Immature natural killer cell (primary cell): ENCODE data around the gene HSPB1. TPM values are rescaled to one million over a fixed set of nuclear protein-coding genes. Genes with fewer than 3 reads are reported as not detected.
"Not testable (repeated sequence)": the region's sequence is repeated elsewhere in the genome, so short reads cannot be mapped to it uniquely, and the experiment has no call there.

Experiments used
- DNase-seq, 3 donors: peaks; one replicate each; pipeline ENCODE4 v3.0.0; 2022; ENCODE audit warnings: mixed read lengths in 1 of 3
- H3K27ac Mint-ChIP-seq, 6 donors: one replicate each; pipeline ENCODE4 v1.8.0; 2020; ENCODE audit warnings: mixed read lengths in 6 of 6, mild to moderate bottlenecking in 5 of 6, inconsistent platforms in 4 of 6, moderate library complexity in 3 of 6
- H3K27me3 Mint-ChIP-seq, 3 donors: one replicate each; pipeline ENCODE4 v1.8.0; 2020 to 2021; ENCODE audit warnings: low read depth in 3 of 3, mild to moderate bottlenecking in 3 of 3, mixed read lengths in 3 of 3, moderate library complexity in 3 of 3, inconsistent platforms in 1 of 3
- H3K36me3 Mint-ChIP-seq, 3 donors: one replicate each; pipeline ENCODE4 v1.8.0; 2020; ENCODE audit warnings: mixed read lengths in 3 of 3, inconsistent platforms in 2 of 3, mild to moderate bottlenecking in 2 of 3
- H3K4me1 Mint-ChIP-seq, 2 donors: one replicate each; pipeline ENCODE4 v1.8.0; 2020; ENCODE audit warnings: inconsistent platforms in 2 of 2, mild to moderate bottlenecking in 2 of 2, mixed read lengths in 2 of 2, moderate library complexity in 1 of 2
- H3K4me3 Mint-ChIP-seq, 5 donors: one replicate each; pipeline ENCODE4 v1.8.0; 2020; ENCODE audit warnings: mild to moderate bottlenecking in 5 of 5, mixed read lengths in 5 of 5, inconsistent platforms in 3 of 5, moderate library complexity in 3 of 5
- H3K9me3 Mint-ChIP-seq, 6 donors: one replicate each; pipeline ENCODE4 v1.8.0; 2020; ENCODE audit warnings: mild to moderate bottlenecking in 6 of 6, mixed read lengths in 6 of 6, inconsistent platforms in 4 of 6, moderate library complexity in 3 of 6
- polyA plus RNA-seq, 3 donors: library from polyadenylated mRNA; unstranded; fragments of 300-500 nt; fragmentation: Illumina TruSeq; gene quantifications; one replicate each; pipeline ENCODE4 v1.2.3, GENCODE V29; 2021

HSPB1 gene
- polyA plus RNA-seq, 3 donors from 2014 or later: 11.2 to 49.8 (median 34.6) TPM

DNA sequence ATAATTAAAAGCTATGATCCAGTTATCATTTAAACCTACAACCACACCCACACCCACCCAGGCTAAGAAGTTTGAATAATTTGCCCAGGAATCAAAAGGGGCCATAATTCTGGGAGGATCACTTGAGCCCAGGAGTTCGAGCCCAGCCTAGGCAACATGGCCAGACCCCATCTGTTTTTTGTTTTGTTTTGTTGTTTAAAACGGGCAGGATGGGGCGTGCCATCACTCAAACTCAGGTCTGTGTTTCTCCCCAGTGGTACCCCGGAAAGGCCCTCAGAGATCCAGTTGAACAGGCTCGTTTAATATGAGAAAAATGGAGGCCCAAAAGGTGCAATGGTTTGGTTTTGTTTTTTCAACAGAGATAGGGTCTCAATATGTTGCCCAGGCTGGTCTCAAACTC, 23.3 kb downstream of the HSPB1 start:
- H3K27ac Mint-ChIP-seq: no peak overlapping the region
- no peaks in the 10 kb centered on the region for H3K9me3 Mint-ChIP-seq
- no peaks in the 10 kb centered on the region for H3K27me3 Mint-ChIP-seq
- DNase-seq: no peak
- peaks cover 12 to 19% (median 13%) of the 10 kb centered on the region in 3 donors for H3K36me3 Mint-ChIP-seq
- H3K4me3 Mint-ChIP-seq: no peak overlapping the region
- peaks cover 13 to 40% of the 10 kb centered on the region in 2 donors for H3K4me1 Mint-ChIP-seq

- H3K36me3 Mint-ChIP-seq: peaks cover 12 to 19% (median 13%) of the 10 kb centered on the region in 3 donors
- H3K27me3 Mint-ChIP-seq: no peaks in the 10 kb centered on the region
Measured at GRCh38 chr7:76326646-76327233, 24.3 kb downstream of the HSPB1 start.

DNA sequence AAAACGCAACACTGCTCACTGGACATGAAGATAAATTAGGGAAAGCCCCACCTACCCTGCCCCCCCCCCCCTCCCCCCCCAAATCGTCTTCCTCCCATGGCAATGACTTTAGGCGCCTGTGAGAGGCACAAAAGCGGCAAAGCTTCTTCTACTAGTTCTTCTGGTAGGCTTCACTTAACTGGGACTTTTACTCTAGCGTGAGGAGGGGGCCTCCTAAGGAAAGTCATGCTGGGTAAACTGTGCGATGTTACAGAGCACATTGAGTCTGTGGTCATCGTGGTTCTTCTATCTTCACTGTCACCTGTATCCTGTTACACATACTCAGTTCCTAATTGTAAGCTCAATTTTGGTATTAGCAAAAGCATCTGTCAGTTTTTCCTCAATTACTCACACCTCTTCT, 25.1 kb downstream of the HSPB1 start:
- Mint-ChIP-seq H3K27ac (peak overlapping the region in 2 of 6 donors; percentile 28 to 55), H3K27me3 (no peaks in the 10 kb centered on the region), H3K4me3 (no peak overlapping the region), H3K36me3 (peaks cover 12 to 19% (median 13%) of the 10 kb centered on the region in 3 donors), H3K9me3 (no peaks in the 10 kb centered on the region), H3K4me1 (peaks cover 13 to 49% of the 10 kb centered on the region in 2 donors)
- DNase-seq: no peak

More at GRCh38 chr7:76326646-76327233, 24.3 kb downstream of the HSPB1 start:
- H3K27ac Mint-ChIP-seq: peak overlapping the region in 1 of 6 donors; percentile 3
- no peak for DNase-seq
- H3K9me3 Mint-ChIP-seq: no peaks in the 10 kb centered on the region
- H3K4me3 Mint-ChIP-seq: no peak overlapping the region
- H3K4me1 Mint-ChIP-seq: peaks cover 13 to 40% of the 10 kb centered on the region in 2 donors

DNA sequence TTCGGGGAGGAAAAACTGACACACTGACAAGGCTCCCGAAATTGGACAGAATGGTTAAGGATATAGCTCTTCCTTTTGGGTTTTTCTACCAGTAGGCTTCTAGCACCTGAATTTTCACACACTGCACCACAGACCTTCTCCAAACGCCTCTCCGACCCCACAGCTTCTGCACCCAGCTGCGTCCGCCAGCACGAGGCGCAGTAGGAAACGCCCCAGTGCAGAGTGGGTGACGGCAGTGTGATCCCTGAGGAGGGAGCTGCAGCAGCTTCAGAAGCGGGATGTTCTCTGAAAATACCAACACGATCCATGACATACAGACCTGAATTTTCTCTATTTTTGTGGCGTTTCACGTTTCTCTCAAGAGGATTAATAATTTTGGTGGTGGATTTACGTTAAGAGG, 25.9 kb downstream of the HSPB1 start:
- no peaks in the 10 kb centered on the region for H3K9me3 Mint-ChIP-seq
- H3K27ac Mint-ChIP-seq: no peak overlapping the region
- no peak overlapping the region for H3K4me3 Mint-ChIP-seq
- H3K27me3 Mint-ChIP-seq: no peaks in the 10 kb centered on the region
- H3K36me3 Mint-ChIP-seq: peaks cover 12 to 19% (median 13%) of the 10 kb centered on the region in 3 donors
- H3K4me1 Mint-ChIP-seq: peaks cover 16 to 53% of the 10 kb centered on the region in 2 donors
- DNase-seq: no peak

DNA sequence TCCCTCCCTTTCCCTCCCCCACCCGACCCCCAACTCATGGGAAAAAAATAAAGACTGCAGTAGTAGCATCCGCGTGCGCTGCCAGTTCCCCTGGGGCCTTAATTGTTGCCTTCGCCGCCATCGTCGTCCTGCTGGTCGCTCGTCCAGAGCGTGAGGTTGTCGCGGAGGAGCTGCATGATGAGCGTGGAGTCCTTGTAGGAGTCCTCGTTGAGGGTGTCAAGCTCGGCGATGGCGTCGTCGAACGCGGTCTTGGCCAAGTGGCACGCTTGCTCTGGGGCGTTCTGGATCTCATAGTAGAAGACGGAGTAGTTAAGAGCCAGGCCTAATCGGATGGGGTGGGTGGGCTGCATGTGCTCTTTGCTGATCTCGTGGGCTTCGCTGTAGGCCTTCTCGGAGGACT, 27.0 kb downstream of the HSPB1 start:
- Mint-ChIP-seq H3K9me3 (no peaks in the 10 kb centered on the region), H3K27me3 (no peaks in the 10 kb centered on the region), H3K4me3 (no peak overlapping the region), H3K36me3 (peaks cover 12 to 19% (median 13%) of the 10 kb centered on the region in 3 donors), H3K4me1 (peaks cover 19 to 58% of the 10 kb centered on the region in 2 donors), H3K27ac (no peak overlapping the region)
- DNase-seq: no peak

DNA sequence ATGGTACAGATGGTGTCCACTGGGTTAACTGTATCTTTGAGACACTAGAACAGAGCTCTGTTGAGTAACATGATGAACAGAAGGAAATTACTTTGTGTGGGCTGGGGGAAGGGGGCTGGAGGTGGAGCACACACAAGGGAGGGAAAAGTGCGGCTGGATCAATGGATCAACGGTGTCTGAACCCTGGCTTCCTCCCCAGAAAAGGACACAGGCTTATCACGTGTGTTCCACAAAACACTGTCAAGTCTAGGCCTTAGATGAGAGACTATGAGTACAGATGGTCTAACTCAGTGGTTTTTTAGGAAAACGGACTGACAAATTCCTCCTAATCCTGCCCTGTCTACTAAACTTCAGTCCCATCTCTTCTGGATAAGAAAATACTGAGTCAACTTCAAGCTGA, 27.8 kb downstream of the HSPB1 start:
- H3K27me3 Mint-ChIP-seq: no peaks in the 10 kb centered on the region
- no peaks in the 10 kb centered on the region for H3K9me3 Mint-ChIP-seq
- H3K4me3 Mint-ChIP-seq: no peak overlapping the region
- H3K4me1 Mint-ChIP-seq: peaks cover 19 to 58% of the 10 kb centered on the region in 2 donors
- H3K36me3 Mint-ChIP-seq: peaks cover 12 to 19% (median 13%) of the 10 kb centered on the region in 3 donors
- no peak for DNase-seq
- peak overlapping the region in 2 of 6 donors; percentile 3 to 54 for H3K27ac Mint-ChIP-seq

GRCh38 chr7:76330673-76331072, 28.2 kb downstream of the HSPB1 start:
- DNase-seq: no peak
- H3K27ac Mint-ChIP-seq: peak overlapping the region in 2 of 6 donors; percentile 3 to 21
- H3K9me3 Mint-ChIP-seq: no peaks in the 10 kb centered on the region
- no peaks in the 10 kb centered on the region for H3K27me3 Mint-ChIP-seq
- peaks cover 19 to 59% of the 10 kb centered on the region in 2 donors for H3K4me1 Mint-ChIP-seq
- H3K4me3 Mint-ChIP-seq: no peak overlapping the region
- H3K36me3 Mint-ChIP-seq: peaks cover 12 to 19% (median 13%) of the 10 kb centered on the region in 3 donors

DNA sequence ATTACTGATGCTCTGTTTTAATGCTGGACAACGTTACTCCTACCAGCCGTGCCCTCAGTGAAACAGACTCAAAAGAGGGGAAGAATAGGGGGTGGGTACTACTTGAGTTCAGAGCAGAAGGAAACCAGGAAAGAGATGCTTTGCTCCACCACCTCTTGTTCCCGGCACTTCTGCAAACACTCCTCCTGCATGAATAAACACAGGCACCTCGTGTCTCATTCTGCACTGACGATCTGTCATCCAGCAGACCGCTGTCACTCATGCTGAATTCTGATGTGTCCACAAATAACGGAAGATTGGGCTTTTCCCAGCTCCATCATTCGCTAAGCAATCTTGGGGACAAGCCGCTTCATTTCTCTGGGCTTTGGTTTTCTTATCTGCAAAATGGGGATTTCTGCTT, 29.6 kb downstream of the HSPB1 start:
- peaks cover 12 to 14% (median 13%) of the 10 kb centered on the region in 3 donors for H3K36me3 Mint-ChIP-seq
- H3K27ac Mint-ChIP-seq: peak overlapping the region in 2 of 6 donors; percentile 17 to 28
- no peaks in the 10 kb centered on the region for H3K9me3 Mint-ChIP-seq
- peaks cover 23 to 63% of the 10 kb centered on the region in 2 donors for H3K4me1 Mint-ChIP-seq
- H3K4me3 Mint-ChIP-seq: no peak overlapping the region
- DNase-seq: no peak
- H3K27me3 Mint-ChIP-seq: no peaks in the 10 kb centered on the region

- H3K4me1 Mint-ChIP-seq: peaks cover 18 to 59% of the 10 kb centered on the region in 2 donors
- no peaks in the 10 kb centered on the region for H3K9me3 Mint-ChIP-seq
- DNase-seq: no peak
- H3K27ac Mint-ChIP-seq: peak overlapping the region in 2 of 6 donors; percentile 26 to 35
- peaks cover 12 to 13% (median 12%) of the 10 kb centered on the region in 3 donors for H3K36me3 Mint-ChIP-seq
- H3K27me3 Mint-ChIP-seq: no peaks in the 10 kb centered on the region
- no peak overlapping the region for H3K4me3 Mint-ChIP-seq
Measured at GRCh38 chr7:76333511-76334101, 31.1 kb downstream of the HSPB1 start.

GRCh38 chr7:76334320-76334967, 32.0 kb downstream of the HSPB1 start:
- H3K4me3 Mint-ChIP-seq: no peak overlapping the region
- no peaks in the 10 kb centered on the region for H3K27me3 Mint-ChIP-seq
- H3K36me3 Mint-ChIP-seq: peaks cover 6% of the 10 kb centered on the region in 3 donors
- no peak for DNase-seq
- peaks cover 15 to 52% of the 10 kb centered on the region in 2 donors for H3K4me1 Mint-ChIP-seq
- no peak overlapping the region for H3K27ac Mint-ChIP-seq
- no peaks in the 10 kb centered on the region for H3K9me3 Mint-ChIP-seq

GRCh38 chr7:76335417-76335816, 32.9 kb downstream of the HSPB1 start:
- H3K27ac Mint-ChIP-seq: peak overlapping the region in 1 of 6 donors; percentile 39
- not testable (repeated sequence) for H3K4me3 Mint-ChIP-seq, H3K27me3 Mint-ChIP-seq, H3K36me3 Mint-ChIP-seq, DNase-seq, H3K9me3 Mint-ChIP-seq
- H3K4me1 Mint-ChIP-seq: peaks cover 13 to 51% of the 10 kb centered on the region in 2 donors

GRCh38 chr7:76336094-76336493, 33.6 kb downstream of the HSPB1 start:
- DNase-seq: no peak
- Mint-ChIP-seq H3K4me1 (peaks cover 13 to 51% of the 10 kb centered on the region in 2 donors), H3K27ac (peak overlapping the region in 2 of 6 donors; percentile 39 to 41), H3K27me3 (no peaks in the 10 kb centered on the region), H3K9me3 (no peaks in the 10 kb centered on the region), H3K4me3 (no peak overlapping the region), H3K36me3 (no peaks in the 10 kb centered on the region)

- H3K36me3 Mint-ChIP-seq: no peaks in the 10 kb centered on the region
- H3K4me3 Mint-ChIP-seq: no peak overlapping the region
- no peaks in the 10 kb centered on the region for H3K27me3 Mint-ChIP-seq
- no peak for DNase-seq
- H3K9me3 Mint-ChIP-seq: no peaks in the 10 kb centered on the region
- no peak overlapping the region for H3K27ac Mint-ChIP-seq
- peaks cover 15 to 55% of the 10 kb centered on the region in 2 donors for H3K4me1 Mint-ChIP-seq
Measured at GRCh38 chr7:76337147-76337546, 34.7 kb downstream of the HSPB1 start.
